ENCODE data around the gene LRRC7. TPM values are rescaled to one million over a fixed set of nuclear protein-coding genes. Genes with fewer than 3 reads are reported as not detected.

The LRRC7 gene
- total RNA-seq, 4 donors from 2014 or later = 11.1 to 21.3 (median 14.1) TPM

DNA sequence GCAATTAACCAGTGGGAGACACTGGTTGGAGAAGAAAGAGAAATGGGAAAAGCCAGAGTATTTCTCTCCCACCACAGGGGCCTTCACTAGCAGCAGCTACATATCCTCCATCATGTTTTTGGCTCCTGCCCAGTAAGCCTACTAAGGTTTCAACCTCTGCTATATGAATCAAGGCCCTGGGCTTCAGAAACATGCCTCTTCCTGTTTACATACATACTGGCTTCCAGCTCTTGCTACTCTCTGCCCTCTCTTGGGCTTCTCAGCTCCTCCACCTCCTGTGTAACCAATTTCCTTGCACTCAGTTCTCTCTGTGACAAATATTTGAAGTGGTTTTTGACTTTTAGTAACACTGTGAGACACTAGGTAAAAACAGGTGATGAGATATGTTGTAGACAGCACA is 80.8 kb downstream of the LRRC7 start:
- Histone ChIP-seq H3K4me3 (no peak overlapping the region), H3K27ac (no peak overlapping the region), H3K9me3 (no peaks in the 10 kb centered on the region), H3K36me3 (no peaks in the 10 kb centered on the region), H3K4me1 (no peaks in the 10 kb centered on the region), H3K27me3 (no peaks in the 10 kb centered on the region)
- TF ChIP-seq EP300 (IDR thresholded peaks at IDR 0.05) (no peak), POLR2A (IDR thresholded peaks at IDR 0.05) (no peak)
- TF ChIP-seq, protein P1, sequence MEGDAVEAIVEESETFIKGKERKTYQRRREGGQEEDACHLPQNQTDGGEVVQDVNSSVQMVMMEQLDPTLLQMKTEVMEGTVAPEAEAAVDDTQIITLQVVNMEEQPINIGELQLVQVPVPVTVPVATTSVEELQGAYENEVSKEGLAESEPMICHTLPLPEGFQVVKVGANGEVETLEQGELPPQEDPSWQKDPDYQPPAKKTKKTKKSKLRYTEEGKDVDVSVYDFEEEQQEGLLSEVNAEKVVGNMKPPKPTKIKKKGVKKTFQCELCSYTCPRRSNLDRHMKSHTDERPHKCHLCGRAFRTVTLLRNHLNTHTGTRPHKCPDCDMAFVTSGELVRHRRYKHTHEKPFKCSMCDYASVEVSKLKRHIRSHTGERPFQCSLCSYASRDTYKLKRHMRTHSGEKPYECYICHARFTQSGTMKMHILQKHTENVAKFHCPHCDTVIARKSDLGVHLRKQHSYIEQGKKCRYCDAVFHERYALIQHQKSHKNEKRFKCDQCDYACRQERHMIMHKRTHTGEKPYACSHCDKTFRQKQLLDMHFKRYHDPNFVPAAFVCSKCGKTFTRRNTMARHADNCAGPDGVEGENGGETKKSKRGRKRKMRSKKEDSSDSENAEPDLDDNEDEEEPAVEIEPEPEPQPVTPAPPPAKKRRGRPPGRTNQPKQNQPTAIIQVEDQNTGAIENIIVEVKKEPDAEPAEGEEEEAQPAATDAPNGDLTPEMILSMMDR (IDR thresholded peaks at IDR 0.05) = no peak
- DNase-seq (ENCODE audit: low spot score in 2 of 2) = no peak

DNA sequence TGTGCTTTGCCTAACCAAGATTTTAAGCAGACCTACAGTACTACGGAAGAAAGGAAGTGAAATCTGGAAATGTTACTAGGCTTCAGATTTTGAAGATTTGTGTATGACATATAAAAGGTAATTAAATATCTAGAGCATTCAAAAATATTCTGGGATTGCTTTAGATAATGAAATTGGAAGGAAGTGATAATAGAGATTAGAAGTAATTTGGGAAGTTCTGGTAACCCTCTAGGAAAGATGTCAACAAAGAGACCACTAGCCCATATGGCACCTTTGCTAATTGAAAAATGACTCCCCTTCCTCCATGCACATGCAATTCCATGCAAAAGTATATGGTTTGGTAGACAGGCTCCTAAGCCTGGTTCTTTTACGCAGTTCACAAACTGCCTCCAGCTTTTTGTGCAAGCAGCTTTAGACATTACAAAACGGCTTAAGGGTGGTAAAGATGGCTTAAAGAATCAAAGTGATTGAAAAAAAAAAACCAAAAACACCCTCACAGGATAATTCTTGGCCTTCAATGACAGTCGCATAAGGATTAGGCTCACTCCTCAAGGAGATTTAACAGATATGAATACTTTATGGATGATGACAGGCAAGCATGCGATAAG is 81.8 kb downstream of the LRRC7 start:
- no peaks in the 10 kb centered on the region for H3K4me1 ChIP-seq
- DNase-seq (ENCODE audit: low spot score in 2 of 2) = no peak
- no peaks in the 10 kb centered on the region for H3K9me3 ChIP-seq
- 86 to 91% methylated on average over 5 of the region's 5 CpGs for WGBS, 2 donors
- no peak overlapping the region for H3K27ac ChIP-seq
- no peak for TF ChIP-seq EP300 (IDR thresholded peaks at IDR 0.05)
- TF ChIP-seq POLR2A (IDR thresholded peaks at IDR 0.05) = no peak
- TF ChIP-seq, protein P1 (IDR thresholded peaks at IDR 0.05) = no peak
- H3K27me3 ChIP-seq = no peaks in the 10 kb centered on the region
- H3K4me3 ChIP-seq = no peak overlapping the region
- no peaks in the 10 kb centered on the region for H3K36me3 ChIP-seq

DNA sequence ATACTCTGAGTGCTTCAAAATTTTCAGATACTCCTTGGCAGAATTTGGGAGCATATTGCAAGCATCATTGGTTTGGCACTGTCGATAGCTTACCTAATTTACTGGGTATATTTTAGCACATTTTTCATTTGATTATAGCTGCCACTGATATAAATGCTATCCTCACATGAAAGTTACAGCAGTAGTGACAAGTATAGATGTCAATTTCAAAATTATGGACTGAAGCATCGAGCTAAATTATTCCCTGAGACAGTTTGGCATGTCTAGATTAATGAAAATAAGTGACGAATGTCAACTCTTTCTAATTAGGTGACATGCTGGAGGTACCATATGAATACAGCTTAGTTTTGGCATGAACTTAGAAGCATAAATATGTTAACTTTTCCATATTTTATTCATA is 83.1 kb downstream of the LRRC7 start:
- Histone ChIP-seq H3K27me3 (no peaks in the 10 kb centered on the region), H3K4me3 (no peak overlapping the region), H3K9me3 (no peaks in the 10 kb centered on the region), H3K27ac (no peak overlapping the region), H3K4me1 (no peaks in the 10 kb centered on the region), H3K36me3 (no peaks in the 10 kb centered on the region)
- DNase-seq (ENCODE audit: low spot score in 2 of 2) = no peak
- TF ChIP-seq POLR2A (IDR thresholded peaks at IDR 0.05) (no peak), EP300 (IDR thresholded peaks at IDR 0.05) (no peak)
- TF ChIP-seq, protein P1 (IDR thresholded peaks at IDR 0.05) = no peak
- 62 to 75% methylated on average over 3 of the region's 3 CpGs for WGBS, 2 donors

DNA sequence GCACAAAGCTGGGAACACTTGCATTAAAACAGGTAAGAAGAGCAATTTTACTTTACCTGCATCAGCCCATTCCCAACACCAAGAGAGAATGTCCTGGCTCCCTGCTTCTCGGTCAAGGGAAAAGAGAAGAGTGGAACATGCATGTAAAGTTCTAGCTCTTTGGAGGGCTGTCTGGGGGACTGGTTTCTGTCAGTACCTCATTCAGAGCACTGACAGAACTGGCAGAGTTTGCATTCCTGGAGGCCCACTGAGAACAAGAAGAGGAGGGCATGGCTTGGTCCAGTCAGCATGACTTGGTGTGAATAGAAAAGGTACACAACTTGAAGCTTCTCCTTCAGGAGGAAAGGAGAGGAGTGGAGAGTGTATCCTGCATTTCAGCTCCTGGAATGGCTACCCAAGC is 83.9 kb downstream of the LRRC7 start:
- Histone ChIP-seq H3K27ac (no peak overlapping the region), H3K4me3 (no peak overlapping the region), H3K27me3 (no peaks in the 10 kb centered on the region), H3K36me3 (no peaks in the 10 kb centered on the region), H3K9me3 (no peaks in the 10 kb centered on the region), H3K4me1 (no peaks in the 10 kb centered on the region)
- no peak for DNase-seq (ENCODE audit: low spot score in 2 of 2)
- TF ChIP-seq, protein P1 (IDR thresholded peaks at IDR 0.05) = no peak
- TF ChIP-seq EP300 (IDR thresholded peaks at IDR 0.05) = no peak
- TF ChIP-seq POLR2A (IDR thresholded peaks at IDR 0.05) = no peak
- 0 to 24% methylated on average over 1 of the region's 1 CpG for WGBS, 2 donors

DNA sequence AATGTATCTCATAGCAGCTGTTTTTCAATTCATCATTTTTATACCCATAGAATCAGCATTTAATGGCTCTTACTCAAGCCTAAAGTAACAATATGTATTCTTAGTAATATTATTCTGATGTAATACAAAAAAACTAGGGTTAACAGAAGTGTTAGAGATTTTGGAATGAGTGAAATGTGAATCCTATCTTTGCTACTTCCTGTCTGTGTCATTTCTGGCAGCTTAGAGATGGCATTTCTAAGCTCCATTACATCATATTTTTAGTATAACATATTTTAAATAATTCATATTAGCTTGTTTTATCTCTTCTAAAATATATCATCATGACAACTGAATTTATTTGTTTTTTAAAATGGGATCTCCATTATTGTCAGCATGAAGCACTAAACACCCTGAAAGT is 90.2 kb downstream of the LRRC7 start:
- H3K9me3 ChIP-seq = no peaks in the 10 kb centered on the region
- peaks cover 0 to 17% (median 0%) of the 10 kb centered on the region in 4 donors for H3K4me1 ChIP-seq
- H3K4me3 ChIP-seq = no peak overlapping the region
- no peak for DNase-seq (ENCODE audit: low spot score in 2 of 2)
- no peak overlapping the region for H3K27ac ChIP-seq
- no peaks in the 10 kb centered on the region for H3K36me3 ChIP-seq
- no peaks in the 10 kb centered on the region for H3K27me3 ChIP-seq
- TF ChIP-seq POLR2A (IDR thresholded peaks at IDR 0.05) (no peak), EP300 (IDR thresholded peaks at IDR 0.05) (no peak)
- TF ChIP-seq, protein P1 (IDR thresholded peaks at IDR 0.05) = no peak
